Stimulated activated CD4-positive, alpha-beta T cell treated with anti-CD3 and anti-CD28 coated beads, TNF-alpha, amount 100 ng/mL, for 48 hours (primary cell): Measurements from ENCODE around the gene GPX8.
A peak's percentile ranks its signal among the peaks of the same experiment; 100 is the strongest.

Experiments
- DNase-seq, 3 donors: peaks; one replicate each; pipeline ENCODE4 v3.0.0-alpha.2; 2020; ENCODE audit warnings: low read depth in 3 of 3

Gene GPX8, protein sequence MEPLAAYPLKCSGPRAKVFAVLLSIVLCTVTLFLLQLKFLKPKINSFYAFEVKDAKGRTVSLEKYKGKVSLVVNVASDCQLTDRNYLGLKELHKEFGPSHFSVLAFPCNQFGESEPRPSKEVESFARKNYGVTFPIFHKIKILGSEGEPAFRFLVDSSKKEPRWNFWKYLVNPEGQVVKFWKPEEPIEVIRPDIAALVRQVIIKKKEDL

DNA sequence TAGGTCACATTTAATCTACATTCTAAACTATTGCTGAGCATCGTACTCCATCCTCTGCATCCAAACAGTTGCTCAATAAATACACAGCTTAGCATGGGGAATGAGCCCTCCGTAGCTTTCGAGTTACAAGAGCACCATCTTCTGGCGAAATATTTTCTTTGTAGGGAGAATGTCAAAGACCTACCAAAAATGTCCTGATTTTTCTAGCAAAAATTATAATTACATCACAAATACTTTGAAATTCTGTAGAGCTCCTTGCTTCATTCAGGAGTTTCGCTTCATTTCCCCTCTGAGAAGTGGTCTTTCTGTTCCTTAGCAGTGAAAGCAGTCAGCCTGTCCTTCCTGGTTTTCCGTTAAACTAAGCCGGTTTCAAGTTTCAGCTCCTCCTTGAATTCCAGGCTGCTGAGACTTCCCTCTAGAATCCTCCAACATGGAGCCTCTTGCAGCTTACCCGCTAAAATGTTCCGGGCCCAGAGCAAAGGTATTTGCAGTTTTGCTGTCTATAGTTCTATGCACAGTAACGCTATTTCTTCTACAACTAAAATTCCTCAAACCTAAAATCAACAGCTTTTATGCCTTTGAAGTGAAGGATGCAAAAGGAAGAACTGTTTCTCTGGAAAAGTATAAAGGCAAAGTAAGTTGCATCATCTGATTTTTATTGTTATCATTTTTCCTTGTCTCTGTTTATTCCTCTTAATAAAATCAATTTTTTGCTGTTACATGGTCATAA lies at the start of gene GPX8:
Gene GPX8, plus strand, starts transcription at position 409 of the 730 bp plus-strand sequence. Its CDS starts 22 bp downstream, at position 431.
- DNase-seq: no peak

DNA sequence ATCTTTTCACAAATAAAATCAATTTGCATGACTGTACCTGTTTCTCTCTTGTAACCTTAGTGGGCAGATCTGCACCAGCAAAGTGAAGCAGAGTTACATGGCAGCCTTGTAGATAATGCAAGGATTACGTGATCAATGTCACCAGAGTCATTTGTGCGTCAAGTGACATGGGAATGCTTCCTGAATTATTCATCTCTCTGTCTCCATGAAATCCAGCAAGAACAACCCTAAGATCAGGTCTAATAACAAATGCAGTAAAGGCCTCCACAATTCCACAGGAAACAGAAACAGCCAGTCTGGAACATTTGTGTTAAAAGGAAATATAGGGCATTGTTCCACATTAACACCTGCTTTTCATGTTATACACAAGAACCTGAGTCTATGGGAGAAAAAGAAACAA lies 49.8 kb upstream of the GPX8 start:
- no peak for DNase-seq

DNA sequence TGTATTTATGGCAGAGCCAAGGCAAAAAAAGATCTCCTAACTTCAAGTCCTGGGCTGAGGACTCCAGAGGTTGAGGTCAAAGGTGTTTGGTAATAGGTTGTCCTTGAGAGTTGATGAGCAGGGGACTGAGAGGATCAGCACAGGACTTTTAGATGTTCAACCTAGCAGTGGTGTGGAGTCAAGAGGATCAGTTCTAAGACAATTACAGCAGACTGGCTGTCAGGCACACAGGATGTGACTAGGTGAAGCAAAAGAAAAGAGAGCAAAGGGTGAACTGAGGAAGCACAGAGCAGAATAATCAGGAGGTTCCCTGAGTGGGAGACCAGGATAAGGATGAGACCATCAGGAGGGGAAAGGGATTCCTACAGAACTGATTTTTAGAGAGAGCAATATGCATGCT lies 46.6 kb upstream of the GPX8 start:
- DNase-seq: no peak

DNA sequence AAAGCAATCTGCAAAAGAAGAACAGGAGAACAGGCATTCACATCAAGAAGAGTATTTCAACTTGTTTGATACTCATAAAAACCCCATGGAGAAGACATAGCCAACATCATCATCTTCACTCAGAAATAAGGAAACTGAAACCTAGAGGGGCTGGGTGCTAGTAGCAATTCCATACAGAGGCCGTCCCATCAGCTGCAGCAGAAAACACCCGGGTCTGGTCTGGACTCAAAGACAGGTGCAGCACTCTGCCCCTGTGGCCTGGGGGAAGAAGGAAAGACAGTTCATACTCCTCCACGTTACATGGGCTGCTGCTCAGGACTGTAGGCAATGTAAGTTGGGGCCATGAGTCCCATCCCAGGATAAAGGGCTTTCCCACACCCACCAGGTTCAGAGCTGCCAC lies 45.9 kb upstream of the GPX8 start:
- no peak for DNase-seq

DNA sequence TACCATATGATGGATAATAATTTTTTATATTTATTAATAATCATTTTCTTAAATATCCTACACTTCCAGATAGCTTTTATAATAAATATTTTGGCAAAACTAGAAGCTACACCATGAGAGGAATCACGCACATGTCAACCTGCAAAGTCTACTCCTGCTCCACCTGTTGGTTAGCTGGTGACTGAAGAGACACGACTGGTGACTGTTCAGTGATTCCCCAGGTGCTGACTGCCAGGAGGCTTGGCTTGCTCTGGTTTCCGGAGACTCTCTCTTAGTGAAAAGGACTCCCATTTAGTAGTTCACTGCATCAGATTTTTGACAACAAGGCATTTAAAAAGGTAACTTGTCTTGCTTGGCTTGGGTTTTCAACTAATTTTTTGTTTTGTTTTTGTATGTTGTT lies 36.6 kb upstream of the GPX8 start:
- DNase-seq: no peak

DNA sequence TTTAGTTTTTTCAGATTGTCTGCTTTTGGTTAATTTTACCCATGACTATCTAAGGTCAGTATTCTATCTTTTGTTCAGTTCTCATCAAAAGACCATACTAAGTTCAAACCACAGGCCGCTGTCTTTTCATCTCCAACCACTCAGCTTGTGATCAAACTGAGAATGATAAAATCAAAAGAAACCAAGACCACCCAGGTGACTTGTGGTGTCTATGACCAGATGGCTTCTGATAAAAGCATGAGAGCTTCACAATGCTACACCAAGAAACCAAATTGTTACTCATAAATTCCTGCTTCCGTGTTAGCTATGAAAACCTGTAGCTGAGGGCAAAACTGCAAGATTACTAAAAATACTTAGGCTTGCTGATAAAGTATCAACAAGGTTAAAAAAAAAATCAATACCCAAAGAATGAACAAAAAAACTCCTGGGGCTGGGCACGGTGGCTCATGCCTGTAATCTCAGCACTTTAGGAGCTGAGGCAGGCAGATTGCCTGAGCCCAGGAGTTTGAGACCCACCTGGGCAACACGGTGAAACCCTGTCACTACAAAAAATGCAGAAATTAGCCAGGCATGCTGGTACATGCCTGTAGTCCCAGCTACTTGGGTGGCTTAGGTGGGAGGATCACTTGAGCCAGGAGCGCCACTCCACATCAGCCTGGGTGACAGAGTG lies 25.8 kb upstream of the GPX8 start:
- no peak for DNase-seq

DNA sequence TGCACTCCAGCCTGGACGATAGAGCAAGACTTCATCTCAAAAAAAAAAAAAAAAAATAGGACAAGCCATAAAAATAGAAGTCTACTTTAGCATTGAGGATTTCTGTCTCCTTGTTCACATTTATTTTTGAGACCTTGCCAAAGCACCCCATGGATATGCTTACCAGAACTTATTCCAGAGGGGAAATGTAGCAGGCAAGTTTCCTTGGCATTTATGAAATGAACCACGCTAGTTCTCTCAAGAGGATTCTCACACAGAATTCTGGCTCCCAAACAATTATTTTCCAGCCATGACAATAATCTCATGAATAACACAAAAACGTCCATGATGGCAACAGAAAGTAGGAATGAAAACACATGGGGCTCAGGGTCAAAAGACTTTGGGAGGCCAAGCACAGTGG lies 23.4 kb upstream of the GPX8 start:
- no peak for DNase-seq

DNA sequence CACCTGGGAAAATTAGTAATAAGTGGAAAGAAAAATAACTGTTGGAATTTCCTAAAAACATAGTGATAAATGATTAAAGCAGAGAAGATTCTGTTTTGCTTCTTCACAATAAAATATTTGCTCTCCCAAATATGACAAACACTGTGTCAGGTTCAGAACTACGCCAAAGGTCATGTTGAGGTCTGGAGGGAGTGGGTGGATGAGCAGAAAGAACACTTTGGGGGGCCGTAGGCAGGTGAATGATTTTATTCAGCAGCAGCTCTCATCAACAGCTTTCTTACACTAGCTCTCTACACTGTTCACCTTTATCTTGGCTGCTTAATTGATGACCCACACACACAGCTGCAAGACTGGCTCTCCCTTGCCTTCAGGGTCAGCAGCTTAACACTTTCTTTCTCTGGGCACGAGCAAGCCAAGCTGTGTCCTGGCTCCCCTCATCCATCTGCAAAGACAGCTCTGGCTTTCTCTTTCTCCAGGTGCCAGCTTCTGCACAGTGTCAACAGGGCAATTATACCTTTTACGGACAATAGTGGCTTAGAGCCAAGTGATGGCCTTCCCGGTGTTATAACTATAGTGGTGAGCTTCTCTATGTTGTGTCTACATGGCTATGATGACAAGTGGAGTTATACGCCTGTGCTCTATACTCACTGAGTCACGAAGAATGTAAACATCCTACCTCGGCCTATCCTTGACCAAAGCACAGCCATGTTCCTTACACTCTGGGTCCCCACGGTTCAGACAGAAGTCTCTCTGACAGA lies 18.9 kb upstream of the GPX8 start:
- DNase-seq: no peak

DNA sequence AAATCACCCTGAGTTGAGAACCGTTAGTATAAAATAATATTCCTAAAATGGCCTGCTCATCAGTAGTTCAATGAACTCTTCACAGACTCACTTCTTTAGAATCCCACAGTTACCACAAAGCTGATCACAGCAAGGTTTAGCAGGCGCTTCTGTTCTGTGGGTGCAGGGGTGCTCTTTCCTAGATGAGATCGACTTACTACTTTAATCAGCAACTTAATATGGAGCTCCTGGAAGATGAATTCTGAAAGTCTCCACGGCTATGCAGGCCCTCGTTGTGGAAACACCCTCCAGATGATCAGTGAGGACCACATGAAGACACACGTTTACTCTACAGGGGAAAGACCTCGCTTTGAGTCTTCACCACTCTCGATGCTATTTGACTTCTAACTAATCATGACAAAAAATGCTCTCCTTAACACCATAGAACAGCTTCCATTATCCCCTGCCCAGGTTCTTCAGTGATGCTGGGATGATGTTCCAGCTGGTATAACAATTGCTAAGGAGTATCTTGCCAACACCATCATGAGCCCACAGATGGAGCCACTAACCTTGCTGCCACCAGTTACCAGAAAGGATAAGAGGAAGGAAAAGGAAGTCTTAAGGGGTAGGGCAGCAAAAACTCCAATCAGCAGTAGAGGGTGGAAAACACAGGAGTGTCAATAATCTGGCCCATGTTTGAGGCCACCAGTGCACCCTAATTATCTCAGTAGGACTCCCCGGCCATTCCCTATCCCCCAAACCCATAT lies 17.9 kb upstream of the GPX8 start:
- no peak for DNase-seq

DNA sequence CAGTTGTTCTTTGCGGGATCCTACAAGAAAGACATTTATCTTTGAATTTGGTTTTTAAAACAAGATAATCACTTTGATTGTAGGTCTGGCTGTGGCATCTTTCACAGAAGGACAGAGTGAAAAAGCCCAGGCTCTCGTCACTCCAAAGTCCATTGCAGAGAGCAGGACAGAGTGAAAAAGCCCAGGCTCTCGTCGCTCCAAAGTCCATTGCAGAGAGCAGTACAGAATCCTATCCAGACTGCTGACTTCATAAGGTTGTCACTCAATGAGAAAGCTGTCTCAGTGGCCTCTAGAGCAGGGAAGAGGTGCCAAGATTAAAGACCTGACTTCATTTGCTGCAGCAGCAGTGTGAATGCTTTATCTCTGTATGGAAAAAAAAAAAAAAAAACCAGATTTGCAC lies 16.3 kb upstream of the GPX8 start:
- no peak for DNase-seq

DNA sequence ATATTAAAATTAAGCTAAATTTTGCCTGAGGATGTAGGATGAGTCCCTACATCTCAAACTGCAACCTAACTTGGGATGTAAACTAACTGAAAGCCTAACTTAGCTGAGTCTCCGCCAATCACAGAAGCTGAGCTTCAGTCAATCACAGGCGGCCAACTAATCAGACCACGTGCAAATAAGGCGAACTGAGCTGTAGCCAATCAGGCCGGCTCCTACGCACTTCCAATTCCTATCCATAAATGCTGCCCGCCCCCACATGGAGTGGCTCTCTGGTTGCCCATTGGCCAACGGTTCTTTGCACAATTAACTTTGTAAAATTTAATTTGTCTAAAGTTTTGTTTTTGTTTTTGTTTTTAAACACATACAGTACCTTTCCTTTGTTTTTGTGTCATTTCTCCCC lies 13.9 kb upstream of the GPX8 start:
- DNase-seq: no peak

DNA sequence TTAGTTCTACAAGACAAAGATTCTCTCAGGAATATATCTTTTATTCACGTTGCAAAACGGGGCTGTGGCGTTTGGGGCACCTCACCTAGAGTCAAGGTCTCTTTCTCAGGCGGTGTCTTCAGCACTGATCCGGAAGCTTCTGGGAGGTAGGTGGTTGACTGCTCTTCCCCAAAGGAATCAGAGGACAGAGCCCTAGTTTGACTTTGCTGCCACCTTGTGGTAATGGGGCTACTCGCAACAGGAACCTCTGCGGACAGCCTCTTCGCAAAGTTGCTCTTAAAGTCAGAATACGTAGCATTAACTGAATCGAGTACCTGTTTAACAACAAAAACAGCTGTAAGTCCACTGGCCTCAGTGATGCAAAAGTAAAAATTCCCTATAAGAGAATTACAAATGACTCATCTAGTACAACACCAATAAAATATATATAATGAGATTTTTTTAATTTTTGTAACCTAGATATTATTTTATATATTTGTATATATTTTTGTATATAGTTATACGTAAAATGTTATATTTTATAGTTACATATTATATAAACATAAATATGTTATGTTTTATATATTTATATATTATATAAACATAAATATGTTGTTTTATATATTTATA lies 13.3 kb upstream of the GPX8 start:
- DNase-seq: peak; percentile 60 to 70 (median 68)

DNA sequence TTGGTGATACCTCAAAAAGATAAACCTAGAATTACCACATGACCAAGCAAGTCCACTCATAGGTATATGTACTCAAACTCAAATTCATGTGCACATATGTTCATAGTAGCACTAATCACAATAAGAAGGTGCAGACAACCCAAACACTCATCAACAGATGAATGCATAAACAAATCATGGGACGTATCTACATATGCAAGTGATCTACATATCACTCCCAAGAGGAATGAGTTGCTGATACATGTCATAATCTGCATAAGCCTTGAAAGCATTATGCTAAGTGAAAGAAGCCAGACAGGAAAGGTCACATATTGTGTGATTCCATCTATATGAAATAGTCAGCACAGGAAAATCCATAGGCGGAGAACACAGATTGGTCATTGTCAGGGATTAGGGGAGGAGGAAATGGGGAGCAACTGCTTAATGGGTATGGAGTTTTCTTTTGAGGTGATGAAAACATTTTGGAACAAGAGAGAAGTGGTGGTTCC lies 10.6 kb upstream of the GPX8 start:
- DNase-seq: no peak

DNA sequence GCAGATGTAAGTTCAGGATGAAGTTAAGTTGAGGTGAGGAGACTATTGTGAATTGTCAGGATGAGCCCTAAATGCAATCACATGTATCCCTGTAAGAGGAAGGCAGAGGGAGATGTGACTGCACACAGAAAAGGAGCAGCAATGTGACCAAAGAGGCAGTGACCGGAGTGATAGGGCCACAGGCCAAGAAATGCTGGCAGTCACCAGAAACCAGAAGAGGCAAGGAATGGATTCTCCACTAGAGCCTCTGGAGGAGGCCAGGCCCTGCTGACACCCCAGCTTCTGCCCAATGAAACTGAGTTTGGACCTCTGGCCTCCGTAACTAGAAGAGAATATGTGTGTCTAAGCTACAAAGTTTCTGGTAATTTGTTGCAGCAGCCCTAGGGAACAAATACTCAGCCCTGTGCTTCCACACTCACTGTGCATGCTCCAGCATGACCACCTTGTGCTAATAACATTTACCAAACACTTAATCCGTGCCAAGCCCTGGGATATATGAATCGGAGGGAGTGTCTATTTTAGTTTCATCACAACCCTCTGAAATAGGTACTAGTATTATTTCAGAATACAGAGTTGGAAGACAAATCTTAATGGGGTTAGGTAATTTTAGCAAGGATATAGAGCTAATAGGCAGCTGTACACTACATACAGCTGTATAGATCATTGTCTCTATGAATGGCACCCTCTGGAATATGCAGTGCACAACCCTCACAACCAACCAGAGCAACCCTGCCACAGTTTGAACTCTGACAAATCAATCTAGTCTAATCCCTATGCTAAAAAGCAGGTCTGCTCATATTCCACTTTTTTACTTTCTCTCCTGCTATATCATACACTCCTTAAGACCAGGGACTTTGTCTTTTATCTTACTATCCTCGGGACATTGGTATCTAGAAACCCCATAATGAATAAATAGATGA lies 7.8 kb upstream of the GPX8 start:
- no peak for DNase-seq

DNA sequence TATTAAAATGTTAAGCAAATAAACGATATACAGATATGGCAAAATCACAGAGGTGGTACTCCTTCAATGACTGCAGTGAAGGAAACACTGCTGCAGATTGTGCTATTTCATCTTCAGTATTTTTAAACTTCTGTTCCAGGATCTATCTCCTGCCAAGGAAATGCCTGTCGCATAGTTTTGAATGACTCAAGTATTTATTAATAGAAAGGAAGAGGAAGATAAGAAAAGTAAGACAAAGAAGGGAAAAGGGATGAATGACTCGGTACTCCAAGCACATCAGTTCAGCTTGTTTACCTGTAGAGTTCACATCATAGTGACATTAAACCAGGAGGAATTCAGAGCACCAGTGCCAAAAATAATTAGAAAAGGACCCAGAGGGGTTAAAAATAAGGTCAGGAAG lies 5.1 kb upstream of the GPX8 start:
- DNase-seq: no peak

DNA sequence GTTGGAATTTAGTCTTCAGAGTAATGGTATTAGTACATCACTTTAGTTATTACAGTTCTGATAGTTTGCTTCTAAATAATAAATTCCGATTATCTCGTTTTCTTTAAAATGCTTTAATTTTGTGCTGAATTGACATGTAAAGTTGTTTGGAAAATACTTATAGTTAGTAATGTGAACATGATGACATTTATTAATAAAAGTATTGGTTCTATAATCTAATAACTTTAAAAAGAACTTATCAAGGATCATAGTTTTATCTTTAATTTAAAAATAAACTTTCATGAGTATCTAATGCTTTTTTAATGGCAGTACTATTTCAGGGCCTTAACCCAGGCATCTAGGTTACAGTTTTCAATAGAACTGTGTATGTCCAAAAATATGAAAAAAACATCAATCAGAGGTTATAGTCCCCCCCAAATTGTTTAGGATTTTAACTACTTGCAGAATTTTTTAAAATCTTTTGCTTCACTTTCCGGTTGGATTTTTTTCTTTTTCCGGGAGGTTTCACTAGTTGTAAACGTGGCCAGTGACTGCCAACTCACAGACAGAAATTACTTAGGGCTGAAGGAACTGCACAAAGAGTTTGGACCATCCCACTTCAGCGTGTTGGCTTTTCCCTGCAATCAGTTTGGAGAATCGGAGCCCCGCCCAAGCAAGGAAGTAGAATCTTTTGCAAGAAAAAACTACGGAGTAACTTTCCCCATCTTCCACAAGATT lies 680 bp downstream of the GPX8 start:
- DNase-seq: no peak

DNA sequence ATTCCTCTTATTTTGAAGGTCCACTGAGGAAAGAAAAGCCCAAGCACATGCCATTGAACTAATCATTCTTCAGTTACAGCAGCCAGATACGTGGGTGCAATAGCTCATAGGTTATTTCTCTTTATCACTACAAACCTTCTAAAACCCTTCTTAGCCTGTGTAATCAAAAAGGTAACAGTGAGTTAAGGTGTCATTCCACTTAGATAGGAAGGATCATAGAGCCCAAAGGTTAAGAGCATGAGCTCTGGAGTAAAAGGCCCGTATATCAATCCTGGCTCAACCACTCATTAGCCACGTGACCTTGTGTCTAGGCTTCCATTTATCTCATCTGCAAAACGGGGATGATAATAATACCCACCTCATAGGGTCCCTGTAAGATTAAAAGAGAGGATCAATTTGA lies 2.7 kb downstream of the GPX8 start:
- no peak for DNase-seq

DNA sequence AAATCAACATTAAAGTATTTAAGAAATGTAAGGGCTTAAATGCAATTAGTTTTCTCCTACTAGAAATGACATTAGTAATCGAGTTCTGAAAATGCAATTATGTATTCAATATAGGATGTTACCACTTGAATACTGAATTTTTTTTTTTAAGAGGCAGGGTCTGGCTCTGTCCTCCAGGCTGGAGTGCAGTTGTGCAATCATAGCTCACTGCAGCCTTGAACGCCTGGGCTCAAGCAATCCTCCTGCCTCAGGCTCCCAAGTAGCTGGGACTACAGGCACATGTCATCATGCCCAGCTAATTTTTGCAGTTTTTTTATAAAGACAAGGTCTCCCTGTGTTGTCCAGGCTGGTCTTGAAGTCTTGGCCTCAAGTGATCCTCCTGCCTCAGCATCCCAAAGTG lies 11.5 kb downstream of the GPX8 start:
- no peak for DNase-seq
